HL-60 (cell line): ENCODE results near the gene NDUFC1.

Experiments used
- CTCF ChIP-seq: IDR thresholded peaks from one replicate; pipeline ENCODE4 v1.5.1; 2011; ENCODE audit warnings: low read length, control low read depth, inconsistent platforms; ENCODE audit not compliant: insufficient read depth
- TF ChIP-seq, protein P1 (sequence below): IDR thresholded peaks from 2 replicates; pipeline ENCODE4 v1.6.1; 2012; ENCODE audit warnings: low read depth; ENCODE audit not compliant: insufficient replicate concordance

DNA sequence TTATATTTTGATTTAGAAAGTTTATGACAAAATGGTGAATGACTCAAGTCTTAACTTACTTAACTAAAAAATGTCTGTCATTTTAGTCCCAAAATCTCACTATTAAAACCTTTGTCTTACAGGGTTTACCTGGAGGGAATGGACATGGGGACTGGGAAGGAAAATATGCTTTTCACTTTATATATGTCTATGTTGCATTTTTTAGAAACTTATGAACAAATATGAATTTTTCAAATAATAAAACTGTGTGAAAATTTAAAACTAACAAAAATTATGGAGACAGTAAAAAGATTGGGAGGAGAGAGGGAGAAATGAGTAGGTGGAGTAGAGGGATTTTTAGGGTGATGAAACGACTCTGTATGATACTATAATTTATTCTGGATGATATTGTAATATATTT, 28.4 kb downstream of the NDUFC1 start:
- TF ChIP-seq CTCF: no peak
- TF ChIP-seq, protein P1, sequence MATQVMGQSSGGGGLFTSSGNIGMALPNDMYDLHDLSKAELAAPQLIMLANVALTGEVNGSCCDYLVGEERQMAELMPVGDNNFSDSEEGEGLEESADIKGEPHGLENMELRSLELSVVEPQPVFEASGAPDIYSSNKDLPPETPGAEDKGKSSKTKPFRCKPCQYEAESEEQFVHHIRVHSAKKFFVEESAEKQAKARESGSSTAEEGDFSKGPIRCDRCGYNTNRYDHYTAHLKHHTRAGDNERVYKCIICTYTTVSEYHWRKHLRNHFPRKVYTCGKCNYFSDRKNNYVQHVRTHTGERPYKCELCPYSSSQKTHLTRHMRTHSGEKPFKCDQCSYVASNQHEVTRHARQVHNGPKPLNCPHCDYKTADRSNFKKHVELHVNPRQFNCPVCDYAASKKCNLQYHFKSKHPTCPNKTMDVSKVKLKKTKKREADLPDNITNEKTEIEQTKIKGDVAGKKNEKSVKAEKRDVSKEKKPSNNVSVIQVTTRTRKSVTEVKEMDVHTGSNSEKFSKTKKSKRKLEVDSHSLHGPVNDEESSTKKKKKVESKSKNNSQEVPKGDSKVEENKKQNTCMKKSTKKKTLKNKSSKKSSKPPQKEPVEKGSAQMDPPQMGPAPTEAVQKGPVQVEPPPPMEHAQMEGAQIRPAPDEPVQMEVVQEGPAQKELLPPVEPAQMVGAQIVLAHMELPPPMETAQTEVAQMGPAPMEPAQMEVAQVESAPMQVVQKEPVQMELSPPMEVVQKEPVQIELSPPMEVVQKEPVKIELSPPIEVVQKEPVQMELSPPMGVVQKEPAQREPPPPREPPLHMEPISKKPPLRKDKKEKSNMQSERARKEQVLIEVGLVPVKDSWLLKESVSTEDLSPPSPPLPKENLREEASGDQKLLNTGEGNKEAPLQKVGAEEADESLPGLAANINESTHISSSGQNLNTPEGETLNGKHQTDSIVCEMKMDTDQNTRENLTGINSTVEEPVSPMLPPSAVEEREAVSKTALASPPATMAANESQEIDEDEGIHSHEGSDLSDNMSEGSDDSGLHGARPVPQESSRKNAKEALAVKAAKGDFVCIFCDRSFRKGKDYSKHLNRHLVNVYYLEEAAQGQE: no peak
